Choroid plexus epithelial cell (primary cell): Measurements from ENCODE around the gene TYSND1.

Source experiments
- DNase-seq: peaks from one replicate; pipeline ENCODE4 v3.0.0-alpha.2; 2010; ENCODE audit warnings: low read depth
- H3K4me3 ChIP-seq: 2 replicates; pipeline ENCODE4 v1.5.1; 2011; ENCODE audit warnings: low read depth, mild to moderate bottlenecking, control low read depth, low read length, moderate library complexity
- TF ChIP-seq, protein P1 (sequence below): conservative IDR thresholded peaks from 2 replicates; pipeline ENCODE4 v1.5.1; 2011; ENCODE audit warnings: low read depth, mild to moderate bottlenecking, control low read depth, inconsistent platforms, low read length, moderate library complexity

The TYSND1 gene

GRCh38 chr10:70135684-70136083 is 10.8 kb downstream of the TYSND1 start:
- no peak for DNase-seq
- TF ChIP-seq, protein P1, sequence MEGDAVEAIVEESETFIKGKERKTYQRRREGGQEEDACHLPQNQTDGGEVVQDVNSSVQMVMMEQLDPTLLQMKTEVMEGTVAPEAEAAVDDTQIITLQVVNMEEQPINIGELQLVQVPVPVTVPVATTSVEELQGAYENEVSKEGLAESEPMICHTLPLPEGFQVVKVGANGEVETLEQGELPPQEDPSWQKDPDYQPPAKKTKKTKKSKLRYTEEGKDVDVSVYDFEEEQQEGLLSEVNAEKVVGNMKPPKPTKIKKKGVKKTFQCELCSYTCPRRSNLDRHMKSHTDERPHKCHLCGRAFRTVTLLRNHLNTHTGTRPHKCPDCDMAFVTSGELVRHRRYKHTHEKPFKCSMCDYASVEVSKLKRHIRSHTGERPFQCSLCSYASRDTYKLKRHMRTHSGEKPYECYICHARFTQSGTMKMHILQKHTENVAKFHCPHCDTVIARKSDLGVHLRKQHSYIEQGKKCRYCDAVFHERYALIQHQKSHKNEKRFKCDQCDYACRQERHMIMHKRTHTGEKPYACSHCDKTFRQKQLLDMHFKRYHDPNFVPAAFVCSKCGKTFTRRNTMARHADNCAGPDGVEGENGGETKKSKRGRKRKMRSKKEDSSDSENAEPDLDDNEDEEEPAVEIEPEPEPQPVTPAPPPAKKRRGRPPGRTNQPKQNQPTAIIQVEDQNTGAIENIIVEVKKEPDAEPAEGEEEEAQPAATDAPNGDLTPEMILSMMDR, result no peak
- H3K4me3 ChIP-seq, result no peak overlapping the region

DNA sequence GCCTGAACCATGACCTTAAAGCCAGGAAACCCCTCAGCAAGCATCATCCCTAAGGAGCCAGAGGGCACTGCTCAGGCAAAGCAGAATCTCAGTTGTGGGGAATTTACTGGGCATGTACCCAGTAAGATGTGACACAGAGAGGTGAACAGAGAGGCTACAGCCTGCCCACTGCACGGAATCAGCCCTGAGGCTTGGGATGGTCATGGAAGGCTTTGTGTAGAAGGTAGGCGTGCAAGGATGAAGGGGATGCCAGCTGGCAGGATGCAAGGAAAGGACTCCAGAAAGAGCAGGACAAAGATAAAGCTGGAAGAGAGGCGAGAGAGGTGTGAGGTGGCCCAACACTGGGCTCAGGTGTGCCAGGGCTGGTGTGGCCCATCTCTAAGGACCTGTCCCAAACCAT is 11.5 kb downstream of the TYSND1 start:
- DNase-seq, result no peak
- H3K4me3 ChIP-seq, result no peak overlapping the region
- TF ChIP-seq, protein P1, result no peak

GRCh38 chr10:70132098-70133029 is 14.1 kb downstream of the TYSND1 start, which contains the start of gene AIFM2:
Gene AIFM2 (minus strand): TSS chr10:70132825. CDS start chr10:70124084, 8,741 bp downstream.
- peak; percentile 62 for DNase-seq
- H3K4me3 ChIP-seq, result peak within 1 kb of the TSS; percentile 63
- TF ChIP-seq, protein P1, result no peak

GRCh38 chr10:70131560-70131937 is 15.0 kb downstream of the TYSND1 start:
- DNase-seq, result no peak
- TF ChIP-seq, protein P1, result no peak
- H3K4me3 ChIP-seq, result no peak overlapping the region

- peak; percentile 88 for DNase-seq
- TF ChIP-seq, protein P1, result no peak
- H3K4me3 ChIP-seq, result no peak overlapping the region
These were observed 15.5 kb downstream of the TYSND1 start for GRCh38 chr10:70130878-70131559.

DNA sequence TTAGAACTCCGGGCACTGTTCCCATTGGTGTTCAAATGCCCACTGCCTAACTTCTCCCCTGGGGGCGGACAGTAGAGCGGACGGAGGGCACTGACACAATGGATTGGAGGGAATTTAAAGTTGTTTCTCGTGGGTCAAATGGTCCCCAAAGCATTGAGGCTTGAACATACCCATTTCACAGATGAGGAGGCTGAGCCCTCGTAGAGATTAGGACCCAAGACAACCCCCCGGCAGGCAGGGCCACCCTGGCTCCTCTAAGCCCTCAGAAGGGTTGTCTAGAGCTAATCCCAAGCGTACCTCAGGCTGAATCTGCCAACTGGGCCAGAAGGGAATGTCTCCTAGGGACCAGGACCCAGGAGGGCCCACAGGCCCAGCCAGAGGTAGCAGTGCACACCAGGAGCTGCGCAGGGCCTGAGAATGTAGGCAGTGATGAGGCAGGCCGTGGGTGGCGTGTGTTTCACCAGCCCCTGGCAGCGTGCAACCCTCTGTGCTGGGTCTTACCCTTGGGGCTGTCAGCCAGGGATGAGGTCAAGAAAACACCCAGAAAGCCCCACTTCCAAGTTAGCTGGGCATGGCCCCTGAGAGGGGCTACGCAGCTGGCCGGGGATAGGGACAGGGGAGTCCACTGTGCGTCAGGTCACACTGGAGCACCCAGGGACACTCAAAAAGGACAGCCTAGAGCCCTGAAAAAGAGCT is 19.7 kb downstream of the TYSND1 start:
- TF ChIP-seq, protein P1, result no peak
- H3K4me3 ChIP-seq, result no peak overlapping the region
- DNase-seq, result no peak
